ENCODE data around the gene ZNF534.

ZNF534 gene

DNA sequence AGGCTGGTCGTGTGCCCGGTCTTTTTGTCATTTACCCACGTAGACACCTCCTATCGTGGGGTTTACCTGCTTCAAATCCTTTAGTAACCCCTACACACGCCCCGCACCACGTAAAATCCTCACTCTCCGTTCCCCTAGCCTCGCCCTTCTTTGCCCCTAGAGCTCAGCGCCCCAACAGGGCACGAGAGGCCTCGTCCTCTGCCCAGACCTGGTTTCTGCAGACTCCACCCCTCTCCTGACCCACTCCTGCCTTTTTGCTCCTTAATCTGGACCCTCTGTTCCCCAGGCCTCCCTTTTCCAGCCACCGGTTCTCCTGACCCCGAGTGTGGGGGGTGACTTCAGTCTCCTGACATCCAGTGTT is 30.9 kb upstream of the ZNF534 start:
- Histone ChIP-seq H3K9me2 (ENCODE audit: low read depth, low read length) (no peaks in the 10 kb centered on the region), H3K4me3 (ENCODE audit: low read depth, low read length, poor library complexity, severe bottlenecking) (no peak overlapping the region), H3K4me2 (ENCODE audit: low read length) (no peak overlapping the region), H3K27me3 (ENCODE audit: insufficient read depth, low read length) (no peaks in the 10 kb centered on the region), H3K9me3 (ENCODE audit: low read length) (no peaks in the 10 kb centered on the region), H3F3A (ENCODE audit: insufficient read depth, low read length) (no peaks in the 10 kb centered on the region), H3K36me3 (ENCODE audit: insufficient read depth, low read length) (no peaks in the 10 kb centered on the region), H3K27ac (ENCODE audit: low read depth, low read length, poor library complexity, severe bottlenecking) (no peak overlapping the region), H2AFZ (ENCODE audit: low read length) (no peak overlapping the region), H3K4me1 (ENCODE audit: insufficient read depth, low read length, severe bottlenecking) (no peaks in the 10 kb centered on the region), H3K9ac (ENCODE audit: low read length) (no peak overlapping the region), H3K79me2 (ENCODE audit: insufficient read depth, low read length) (no peaks in the 10 kb centered on the region), H4K20me1 (ENCODE audit: insufficient read depth, low read length) (no peaks in the 10 kb centered on the region)
- TF ChIP-seq, protein P1, sequence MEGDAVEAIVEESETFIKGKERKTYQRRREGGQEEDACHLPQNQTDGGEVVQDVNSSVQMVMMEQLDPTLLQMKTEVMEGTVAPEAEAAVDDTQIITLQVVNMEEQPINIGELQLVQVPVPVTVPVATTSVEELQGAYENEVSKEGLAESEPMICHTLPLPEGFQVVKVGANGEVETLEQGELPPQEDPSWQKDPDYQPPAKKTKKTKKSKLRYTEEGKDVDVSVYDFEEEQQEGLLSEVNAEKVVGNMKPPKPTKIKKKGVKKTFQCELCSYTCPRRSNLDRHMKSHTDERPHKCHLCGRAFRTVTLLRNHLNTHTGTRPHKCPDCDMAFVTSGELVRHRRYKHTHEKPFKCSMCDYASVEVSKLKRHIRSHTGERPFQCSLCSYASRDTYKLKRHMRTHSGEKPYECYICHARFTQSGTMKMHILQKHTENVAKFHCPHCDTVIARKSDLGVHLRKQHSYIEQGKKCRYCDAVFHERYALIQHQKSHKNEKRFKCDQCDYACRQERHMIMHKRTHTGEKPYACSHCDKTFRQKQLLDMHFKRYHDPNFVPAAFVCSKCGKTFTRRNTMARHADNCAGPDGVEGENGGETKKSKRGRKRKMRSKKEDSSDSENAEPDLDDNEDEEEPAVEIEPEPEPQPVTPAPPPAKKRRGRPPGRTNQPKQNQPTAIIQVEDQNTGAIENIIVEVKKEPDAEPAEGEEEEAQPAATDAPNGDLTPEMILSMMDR (IDR thresholded peaks at IDR 0.05; ENCODE audit: low read length) = no peak
- no peak for TF ChIP-seq EZH2 (IDR thresholded peaks at IDR 0.05; ENCODE audit: borderline replicate concordance, low read length)

- H3F3A ChIP-seq (ENCODE audit: insufficient read depth, low read length) = no peaks in the 10 kb centered on the region
- no peaks in the 10 kb centered on the region for H3K4me1 ChIP-seq (ENCODE audit: insufficient read depth, low read length, severe bottlenecking)
- peaks cover under 1% of the 10 kb centered on the region; the same call in 1 of the 2 replicates for H3K9me3 ChIP-seq (ENCODE audit: low read length)
- H3K9me2 ChIP-seq (ENCODE audit: low read depth, low read length) = no peaks in the 10 kb centered on the region
- H3K79me2 ChIP-seq (ENCODE audit: insufficient read depth, low read length) = no peaks in the 10 kb centered on the region
- TF ChIP-seq EZH2 (IDR thresholded peaks at IDR 0.05; ENCODE audit: borderline replicate concordance, low read length) = no peak
- TF ChIP-seq, protein P1 (IDR thresholded peaks at IDR 0.05; ENCODE audit: low read length) = no peak
- H3K9ac ChIP-seq (ENCODE audit: low read length) = no peak overlapping the region
- no peak overlapping the region for H3K4me3 ChIP-seq (ENCODE audit: low read depth, low read length, poor library complexity, severe bottlenecking)
- no peak overlapping the region for H3K4me2 ChIP-seq (ENCODE audit: low read length)
- no peak overlapping the region for H3K27ac ChIP-seq (ENCODE audit: low read depth, low read length, poor library complexity, severe bottlenecking)
- no peaks in the 10 kb centered on the region for H3K36me3 ChIP-seq (ENCODE audit: insufficient read depth, low read length)
- H2AFZ ChIP-seq (ENCODE audit: low read length) = no peak overlapping the region
- no peaks in the 10 kb centered on the region for H4K20me1 ChIP-seq (ENCODE audit: insufficient read depth, low read length)
- no peaks in the 10 kb centered on the region for H3K27me3 ChIP-seq (ENCODE audit: insufficient read depth, low read length)
Observed at GRCh38 chr19:52410276-52410675, 18.7 kb upstream of the ZNF534 start.

DNA sequence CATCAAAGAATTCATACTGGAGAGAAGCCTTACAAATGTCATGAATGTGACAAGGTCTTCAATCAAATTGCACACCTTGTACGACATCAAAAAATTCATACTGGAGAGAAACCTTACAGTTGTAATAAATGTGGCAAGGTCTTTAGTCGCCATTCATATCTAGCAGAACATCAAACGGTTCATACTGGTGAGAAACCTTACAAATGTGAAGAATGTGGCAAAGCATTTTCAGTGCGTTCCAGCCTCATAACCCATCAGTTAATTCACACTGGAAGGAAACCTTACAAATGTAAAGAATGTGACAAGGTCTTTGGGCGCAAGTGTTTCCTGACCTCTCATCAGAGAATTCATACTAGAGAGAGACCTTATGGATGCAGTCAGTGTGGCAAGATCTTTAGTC is 13.2 kb upstream of the ZNF534 start:
- peaks cover 12% of the 10 kb centered on the region for H3K9me3 ChIP-seq (ENCODE audit: low read length)
- H3K36me3 ChIP-seq (ENCODE audit: insufficient read depth, low read length) = no peaks in the 10 kb centered on the region; the same call in 1 of the 2 replicates
- no peaks in the 10 kb centered on the region for H3K9me2 ChIP-seq (ENCODE audit: low read depth, low read length)
- no peaks in the 10 kb centered on the region for H3K79me2 ChIP-seq (ENCODE audit: insufficient read depth, low read length)
- H3K27me3 ChIP-seq (ENCODE audit: insufficient read depth, low read length) = no peaks in the 10 kb centered on the region
- H3K4me3 ChIP-seq (ENCODE audit: low read depth, low read length, poor library complexity, severe bottlenecking) = no peak overlapping the region
- no peak overlapping the region for H3K4me2 ChIP-seq (ENCODE audit: low read length)
- no peak for TF ChIP-seq EZH2 (IDR thresholded peaks at IDR 0.05; ENCODE audit: borderline replicate concordance, low read length)
- TF ChIP-seq, protein P1 (IDR thresholded peaks at IDR 0.05; ENCODE audit: low read length) = no peak
- H4K20me1 ChIP-seq (ENCODE audit: insufficient read depth, low read length) = no peaks in the 10 kb centered on the region
- H3K4me1 ChIP-seq (ENCODE audit: insufficient read depth, low read length, severe bottlenecking) = no peaks in the 10 kb centered on the region
- H3K27ac ChIP-seq (ENCODE audit: low read depth, low read length, poor library complexity, severe bottlenecking) = no peak overlapping the region
- no peak overlapping the region for H3K9ac ChIP-seq (ENCODE audit: low read length)
- H3F3A ChIP-seq (ENCODE audit: insufficient read depth, low read length) = no peaks in the 10 kb centered on the region
- no peak overlapping the region for H2AFZ ChIP-seq (ENCODE audit: low read length)

Measured in OCI-LY1 (cell line).